T-helper 2 cell treated with Interferon-gamma antibody and Interleukin-4, amounts not matched to agents 100 ng/mL and 5 ng/mL, for 36 hours (primary cell): ENCODE measurements around the gene TUBB6. TPM values are rescaled to one million over a fixed set of nuclear protein-coding genes. Genes with fewer than 3 reads are reported as not detected.

Source experiments
- intact Hi-C: fragments of 100-400 bp; cut with micrococcal nuclease; formaldehyde crosslinking; loops from one replicate; pipeline ENCODE4 v1.15.1; 2023
- total RNA-seq: library from RNA; stranded (reverse); gene quantifications from 2 replicates; pipeline ENCODE4 v1.2.3, GENCODE V29; 2022

The TUBB6 gene
- total RNA-seq, 1 donor from 2014 or later = 13.0 TPM

DNA sequence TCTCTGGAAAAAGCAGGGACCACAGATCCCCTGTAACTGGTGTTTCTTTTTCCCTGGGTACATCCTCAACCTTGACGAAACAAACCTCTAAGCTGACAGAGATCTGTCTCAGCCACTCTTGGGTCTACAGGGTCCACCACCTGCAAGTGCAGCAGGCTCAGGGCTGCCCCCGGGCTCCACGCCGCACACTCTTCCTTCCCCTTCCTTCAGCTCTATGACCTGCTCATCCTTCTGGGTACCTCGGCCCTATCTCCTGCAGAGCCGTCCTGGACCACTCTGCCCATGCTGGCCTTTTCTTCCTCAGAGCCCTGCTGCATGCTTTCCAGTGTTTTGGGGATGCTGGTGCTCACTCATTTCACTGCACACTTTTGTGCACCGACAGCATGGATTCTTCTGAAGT is 27.5 kb downstream of the TUBB6 start:
- intact Hi-C loops = no loop called here

GRCh38 chr18:12336171-12336613 is 28.2 kb downstream of the TUBB6 start:
- intact Hi-C loops = no loop called here

DNA sequence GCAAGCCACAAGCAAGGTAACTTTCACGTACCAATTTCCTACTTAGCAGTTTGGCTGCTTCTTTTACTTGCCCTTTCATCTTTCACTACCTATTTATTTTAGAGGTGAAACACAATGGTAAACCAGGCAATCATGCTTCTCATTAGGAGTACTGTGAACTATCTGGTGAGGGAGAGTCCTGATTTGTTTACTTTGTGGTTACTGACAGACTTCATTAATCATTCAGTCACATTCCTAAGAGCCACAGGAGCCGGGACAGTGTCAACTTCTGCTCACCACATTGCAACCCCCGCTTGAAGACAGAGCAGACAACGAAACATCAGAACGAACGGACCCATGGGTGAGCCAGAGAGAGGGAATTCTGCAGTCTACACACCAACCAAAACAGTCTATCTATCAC is 28.8 kb downstream of the TUBB6 start:
- intact Hi-C loops = no loop called here

DNA sequence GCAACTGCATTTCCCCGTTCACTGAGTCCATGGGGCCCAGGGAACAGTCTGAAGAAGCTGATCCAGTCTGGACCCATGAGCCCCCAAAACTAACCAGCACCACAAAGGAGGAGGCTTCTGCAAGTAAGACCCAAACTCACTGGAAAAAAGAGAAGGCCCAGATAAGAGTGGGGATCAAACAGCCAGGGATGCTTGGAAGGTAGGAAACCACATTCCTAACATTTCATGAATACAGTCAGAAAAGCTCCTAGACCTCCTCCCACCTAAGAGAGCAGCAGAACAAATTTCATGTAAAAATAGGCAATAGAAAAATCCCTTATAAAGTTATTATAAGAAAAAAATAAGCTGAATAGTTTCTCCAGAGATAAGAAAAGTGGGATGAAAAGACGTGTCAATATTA is 30.3 kb downstream of the TUBB6 start:
- intact Hi-C loops = no loop called here

GRCh38 chr18:12340945-12341660 is 33.1 kb downstream of the TUBB6 start:
- intact Hi-C loops = no loop called here

DNA sequence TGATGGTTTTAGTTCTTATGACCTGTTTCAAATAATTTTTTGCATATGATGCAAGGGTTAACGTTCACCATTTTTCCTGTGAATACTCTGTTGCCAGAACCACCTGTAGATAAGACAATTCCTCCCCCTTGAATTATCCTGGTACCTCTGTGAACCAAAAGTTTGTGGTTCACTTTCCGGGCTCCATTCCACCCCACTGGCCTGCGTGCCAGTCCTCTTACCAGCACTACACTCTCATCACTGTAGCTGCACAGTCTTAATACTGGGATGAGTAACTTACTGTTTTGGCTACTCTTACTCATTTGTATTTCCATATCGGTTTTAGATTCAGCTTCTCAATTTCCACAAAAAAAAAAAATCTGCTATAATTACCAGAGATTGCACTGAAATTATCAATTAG is 34.6 kb downstream of the TUBB6 start:
- intact Hi-C loops = no loop called here

DNA sequence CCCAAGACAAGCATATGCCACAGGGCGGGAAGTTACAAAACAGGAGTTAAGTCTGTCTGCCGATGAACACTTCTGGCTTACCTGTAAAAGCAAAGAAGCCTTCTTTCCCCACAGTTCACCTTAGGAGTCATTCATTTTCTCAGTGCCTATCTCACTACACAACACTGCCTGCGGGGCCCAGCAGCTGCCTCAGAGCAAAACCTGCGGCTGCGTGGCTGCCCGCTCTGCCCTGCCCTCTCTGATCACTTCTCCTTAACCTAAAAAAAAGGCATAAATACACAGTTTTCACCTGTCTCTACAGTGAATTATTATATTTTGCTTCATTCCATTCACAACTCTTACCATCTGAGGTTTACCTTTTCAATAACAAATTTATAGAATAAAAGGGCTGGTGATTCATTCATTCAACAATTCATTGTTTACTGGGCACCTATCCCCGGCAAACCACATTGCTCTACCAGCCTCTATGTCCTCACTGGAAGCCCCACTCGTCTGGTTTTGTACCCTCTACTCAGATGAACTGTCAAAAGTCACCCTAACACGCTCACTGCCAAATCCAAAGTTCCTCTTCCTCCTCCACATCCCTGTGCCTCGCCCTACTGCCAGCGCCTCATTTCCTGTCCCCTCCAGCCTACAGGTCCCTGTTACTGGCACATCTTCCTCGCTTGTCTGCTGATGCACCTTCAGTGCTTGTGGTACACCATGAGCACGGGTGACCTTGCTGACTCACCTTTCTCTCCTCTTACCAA is 37.6 kb downstream of the TUBB6 start:
- intact Hi-C loops = no loop called here

DNA sequence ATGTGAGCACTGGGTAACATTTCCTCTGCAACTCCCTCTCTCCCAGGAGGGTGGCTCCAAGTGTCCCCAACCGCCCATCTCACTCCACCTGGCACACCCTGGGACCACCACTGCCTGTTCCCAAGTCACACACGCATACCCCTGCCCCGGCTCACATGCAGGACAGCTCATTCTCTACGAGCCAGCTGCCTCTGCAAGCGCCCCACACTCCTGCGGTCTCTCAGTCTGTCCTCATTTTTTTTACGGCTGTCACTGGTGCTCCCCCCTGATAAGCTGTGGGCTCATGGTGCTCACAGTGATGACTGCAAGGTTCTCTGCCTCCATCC is 38.2 kb downstream of the TUBB6 start:
- intact Hi-C loops = no loop called here

DNA sequence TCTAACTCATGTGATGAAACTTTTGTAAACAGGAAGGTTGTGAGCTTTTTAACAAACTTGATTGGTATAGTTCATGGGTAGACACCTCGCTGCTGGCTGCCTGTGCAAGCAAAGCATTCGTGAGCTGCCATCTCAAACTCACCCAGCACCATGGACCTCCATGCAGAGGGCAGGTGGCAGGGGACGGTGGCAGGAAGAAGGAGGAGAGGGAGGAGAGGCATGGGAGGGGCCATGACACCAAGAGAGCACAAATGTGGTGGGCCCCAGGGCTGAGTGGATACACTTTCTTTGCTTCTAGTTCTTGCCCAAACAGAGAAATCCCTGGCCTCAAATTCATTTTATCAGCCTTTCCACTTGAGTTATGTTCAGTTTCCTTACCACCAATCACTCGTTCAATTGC is 39.9 kb downstream of the TUBB6 start:
- intact Hi-C loops = no loop called here

DNA sequence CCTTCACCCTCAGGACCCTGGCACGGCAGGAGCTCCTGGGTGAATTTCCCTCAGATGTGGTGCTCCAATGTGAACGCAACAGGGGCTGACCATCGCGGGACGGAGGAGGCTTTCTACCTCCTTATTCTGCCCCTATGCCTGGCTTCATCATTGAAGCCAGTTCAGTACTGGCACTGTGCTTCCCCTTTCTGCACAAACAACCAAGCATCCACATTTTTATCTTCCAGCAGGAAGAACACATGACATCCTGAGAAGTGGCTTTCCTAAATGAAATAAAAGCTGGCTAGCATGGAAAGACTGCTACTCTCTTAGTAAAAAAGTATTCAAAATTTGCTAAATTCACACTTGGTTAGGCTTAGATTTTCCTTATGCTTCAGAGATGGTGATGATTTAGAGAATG is 44.1 kb downstream of the TUBB6 start:
- intact Hi-C loops = no loop called here

DNA sequence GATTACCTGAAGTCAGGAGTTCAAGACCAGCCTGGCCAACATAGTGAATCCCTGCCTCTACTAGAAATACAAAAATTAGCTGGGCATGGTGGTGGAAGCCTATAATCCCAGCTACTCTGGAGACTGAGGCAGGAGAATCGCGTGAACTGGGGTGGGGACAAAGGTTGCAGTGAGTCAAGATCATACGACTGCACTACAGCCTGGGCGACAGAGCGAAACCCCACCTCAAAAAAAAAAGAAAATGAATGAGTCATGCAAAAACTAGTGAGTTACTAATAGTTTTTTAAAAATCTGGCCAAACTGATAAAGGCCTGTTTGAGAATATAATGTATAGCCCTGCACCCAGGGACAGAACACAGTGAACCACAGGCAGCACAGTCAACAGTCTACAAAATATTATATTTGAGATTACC is 51.5 kb downstream of the TUBB6 start:
- intact Hi-C loops = no loop called here

DNA sequence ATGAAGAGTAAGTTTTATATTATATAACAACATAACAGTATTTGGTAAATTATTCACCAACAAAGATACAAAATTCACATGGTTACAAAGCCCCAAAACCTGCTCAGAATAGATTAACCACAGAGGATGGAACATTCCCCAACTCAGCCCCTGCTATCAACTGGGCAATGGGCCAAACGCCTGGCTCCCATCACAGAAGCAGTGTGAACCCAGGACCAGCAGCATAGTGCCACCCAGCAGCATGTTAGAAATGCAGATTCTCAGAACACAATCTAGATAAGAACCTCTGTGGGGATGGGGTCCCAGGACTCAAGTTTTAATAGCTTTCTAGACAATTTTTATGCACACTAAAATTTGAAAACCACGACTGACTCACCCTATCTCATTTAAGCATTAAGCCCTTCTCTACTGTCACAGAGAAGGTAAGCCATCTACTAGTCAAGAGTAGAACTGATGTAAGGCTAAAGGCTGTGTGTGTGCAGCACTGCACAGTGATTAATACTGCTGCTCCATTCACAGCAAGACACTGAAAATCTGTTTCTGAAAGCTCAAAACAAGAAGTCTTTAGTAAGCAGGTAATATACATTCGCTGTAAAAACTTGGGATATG is 53.8 kb downstream of the TUBB6 start:
- intact Hi-C loops = no loop called here

- intact Hi-C loops = no loop called here
Observed at GRCh38 chr18:12362473-12363174, 54.6 kb downstream of the TUBB6 start.

GRCh38 chr18:12366379-12366778 is 58.3 kb downstream of the TUBB6 start:
- intact Hi-C loops = no loop called here

GRCh38 chr18:12366784-12367183 is 58.7 kb downstream of the TUBB6 start:
- intact Hi-C loops = no loop called here

- intact Hi-C loops = no loop called here
Observed at GRCh38 chr18:12369211-12369610, 61.2 kb downstream of the TUBB6 start.

- intact Hi-C loops = loop anchor here (2.0 kb wide), 1 partner anchor 63 kb away; the partner anchor contains the start of gene TUBB6
Observed at GRCh38 chr18:12371590-12371989, 63.5 kb downstream of the TUBB6 start.

GRCh38 chr18:12372406-12372805 is 64.4 kb downstream of the TUBB6 start:
- intact Hi-C loops = no loop called here

DNA sequence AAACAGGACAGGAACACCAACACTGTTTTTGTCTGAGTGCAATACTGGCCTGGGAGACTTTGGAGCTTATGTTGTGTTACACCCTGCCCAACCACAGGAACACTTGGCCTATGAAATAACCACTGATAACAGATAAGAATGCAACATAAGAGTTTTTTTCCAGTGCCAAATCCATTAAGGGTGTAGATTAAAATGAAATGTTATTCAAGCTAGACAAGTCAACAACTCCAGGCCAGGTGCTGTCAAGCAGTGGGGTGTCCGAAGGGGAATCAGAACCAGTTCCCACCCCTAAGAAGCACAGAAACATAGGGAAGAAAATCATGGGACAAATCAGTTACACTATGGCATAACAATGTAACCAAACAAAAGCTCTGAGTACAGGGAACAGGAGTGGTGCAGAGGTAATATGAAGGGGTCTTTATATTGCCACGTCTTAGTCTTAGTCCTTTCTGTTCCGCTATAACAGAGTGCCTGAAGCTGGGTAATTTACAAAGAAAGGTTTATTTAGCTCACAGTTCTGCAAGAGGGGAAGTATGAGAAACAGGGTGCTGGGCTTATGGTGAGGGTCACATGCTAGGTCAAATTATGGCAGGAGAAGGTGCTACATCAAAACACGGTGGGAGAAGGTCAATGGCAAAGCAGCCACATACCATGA is 65.2 kb downstream of the TUBB6 start:
- intact Hi-C loops = no loop called here

GRCh38 chr18:12373771-12374116 is 65.7 kb downstream of the TUBB6 start:
- intact Hi-C loops = no loop called here

- intact Hi-C loops = no loop called here
Observed at GRCh38 chr18:12374401-12374800, 66.4 kb downstream of the TUBB6 start.
